GM12878 (cell line): Measurements from ENCODE around the gene MOGAT1. TPM values are rescaled to one million over a fixed set of nuclear protein-coding genes. Genes with fewer than 3 reads are reported as not detected.
A peak's percentile ranks its signal among the peaks of the same experiment; 100 is the strongest.

Experiments
- ATAC-seq: fragments of 200-7000 bp; cut with Tn5 transposase; 3 replicates; pipeline ENCODE4 v1.9.1; 2020; ENCODE audit warnings: mild to moderate bottlenecking, moderate library complexity
- BruUV-seq: library from RNA; stranded (reverse); fragments of 400-500 nt; replicated peaks from 2 replicates; lab custom pipeline; 2021; lab: Mats Ljungman, UMichigan
- CTCF ChIA-PET: fragments of 300-600 bp; sonication (Branson Sonifier 250); formaldehyde crosslinking; extraction: SDS; loops from one replicate; lab custom pipeline; 2021; ENCODE audit warnings: inconsistent platforms; lab: Yijun Ruan, JAX
- POLR2A ChIA-PET: fragments of 350-600 bp; formaldehyde crosslinking; extraction: SDS; loops from one replicate; lab custom pipeline; 2021; ENCODE audit warnings: inconsistent platforms; lab: Charles Lee
- RAD21 ChIA-PET: fragments of 300-600 bp; sonication (Branson Sonifier 250); formaldehyde crosslinking; loops from one replicate; lab custom pipeline; 2023; ENCODE audit warnings: antibody characterized with exemption; ENCODE audit not compliant: unreplicated experiment; lab: Charles Lee
- SMC1A ChIA-PET: fragments of 300-600 bp; sonication (Branson Sonifier 250); formaldehyde crosslinking; loops from one replicate; lab custom pipeline; 2023; ENCODE audit not compliant: unreplicated experiment, uncharacterized antibody; lab: Charles Lee
- DNase-seq: peaks from one replicate; pipeline ENCODE4 v3.0.0-alpha.2; 2011; ENCODE audit warnings: low read depth, low spot score
- FAIRE-seq: peaks from 3 replicates; lab custom pipeline; 2011; peaks lifted over from hg19 to GRCh38; lab: Jason Lieb, UNC
- H2AFZ ChIP-seq: 2 replicates; pipeline ENCODE4 v1.6.0; 2011; ENCODE audit warnings: low read depth, low read length, control low read depth; ENCODE audit not compliant: control insufficient read depth
- H3K27ac ChIP-seq: 2 replicates; pipeline ENCODE4 v1.5.1; 2011; ENCODE audit warnings: control low read depth; ENCODE audit not compliant: control insufficient read depth, insufficient read depth
- H3K27me3 ChIP-seq, 2 experiments: replicated peaks in 1 of 2; 2 replicates each; pipeline versions ENCODE4 v1.6.0 to v1.6.1; 2011; ENCODE audit warnings: low read length in 1 of 2; ENCODE audit not compliant: control insufficient read depth in 2 of 2, insufficient read depth in 2 of 2
- H3K36me3 ChIP-seq, 2 experiments: 2 replicates each; pipeline ENCODE4 v1.5.1; 2011; ENCODE audit warnings: low read length in 1 of 2; ENCODE audit not compliant: control insufficient read depth in 2 of 2, insufficient read depth in 2 of 2
- H3K4me1 ChIP-seq: 2 replicates; pipeline ENCODE4 v1.6.1; 2011; ENCODE audit warnings: mild to moderate bottlenecking, low read length, moderate library complexity, mixed read lengths; ENCODE audit not compliant: control insufficient read depth, insufficient read depth
- H3K4me2 ChIP-seq: 2 replicates; pipeline ENCODE4 v1.6.0; 2011; ENCODE audit warnings: control low read depth; ENCODE audit not compliant: control insufficient read depth, insufficient read depth
- H3K4me3 ChIP-seq: fragments of 200-600 bp; sonication (generic); 2 replicates; pipeline ENCODE4 v1.5.1; 2016
- H3K79me2 ChIP-seq: 2 replicates; pipeline ENCODE4 v1.6.0; 2011; ENCODE audit warnings: low read length; ENCODE audit not compliant: control insufficient read depth, insufficient read depth
- H3K9ac ChIP-seq: 2 replicates; pipeline ENCODE4 v1.8.0; 2011; ENCODE audit warnings: low read length, control low read depth, mixed read lengths; ENCODE audit not compliant: control insufficient read depth, insufficient read depth
- H3K9me3 ChIP-seq: replicated peaks from 3 replicates; pipeline ENCODE4 v1.5.1; 2011; ENCODE audit warnings: mild to moderate bottlenecking, low read length; ENCODE audit not compliant: control insufficient read depth, insufficient read depth
- H4K20me1 ChIP-seq: 2 replicates; pipeline ENCODE4 v1.6.0; 2011; ENCODE audit not compliant: control insufficient read depth, insufficient read depth
- ATF3 ChIP-seq: IDR thresholded peaks from 2 replicates; pipeline ENCODE4 v1.6.1; 2011; ENCODE audit warnings: low read depth, mild to moderate bottlenecking, low read length, moderate library complexity, borderline replicate concordance; ENCODE audit errors: extremely low read depth
- CEBPB ChIP-seq, 2 experiments: fragments of 150-350 bp in 1 of 2; IDR thresholded peaks; 2 replicates each; pipeline ENCODE4 v1.6.1; 2012 to 2014; ENCODE audit warnings: low read depth in 2 of 2, low read length in 2 of 2, borderline replicate concordance in 1 of 2, inconsistent platforms in 1 of 2
- CHD4 ChIP-seq: fragments of 200-600 bp; sonication (generic); IDR thresholded peaks from 2 replicates; pipeline ENCODE4 v1.6.1; 2016; ENCODE audit warnings: mild to moderate bottlenecking
- IKZF1 ChIP-seq: fragments of 450-650 bp; conservative IDR thresholded peaks from 2 replicates; pipeline ENCODE4 v1.6.1; 2017; ENCODE audit warnings: antibody characterized with exemption, mild to moderate bottlenecking
- RAD21 ChIP-seq: IDR thresholded peaks from 2 replicates; pipeline ENCODE4 v1.6.1; 2011; ENCODE audit warnings: mild to moderate bottlenecking, low read depth, low read length, moderate library complexity; ENCODE audit not compliant: insufficient read depth
- RCOR1 ChIP-seq: conservative IDR thresholded peaks from 2 replicates; pipeline ENCODE4 v1.6.1; 2012; ENCODE audit warnings: low read depth, low read length, improper control_type of control experiment
- RELB ChIP-seq: fragments of 450-650 bp; IDR thresholded peaks from 2 replicates; pipeline ENCODE4 v1.6.1; 2017; ENCODE audit warnings: low read depth, mild to moderate bottlenecking, moderate library complexity
- WGBS: methylation state at CpG from one replicate; pipeline ENCODE4 v1.1.6; 2016; ENCODE audit warnings: low lambda C conversion rate; ENCODE audit not compliant: insufficient replicate concordance, insufficient coverage; ENCODE audit errors: missing lambda C conversion rate; 5-methylcytosine and 5-hydroxymethylcytosine counted together
- in situ Hi-C: fragments of 300-500 bp; cut with MboI; formaldehyde crosslinking; loops from 9 replicates; pipeline ENCODE4 v1.14.3; 2018; ENCODE audit warnings: mixed read lengths
- intact Hi-C: fragments of 100-400 bp; cut with micrococcal nuclease; formaldehyde crosslinking; loops from one replicate; pipeline ENCODE4 v1.14.2; 2022; ENCODE audit not compliant: unreplicated experiment
- polyA plus RNA-seq, 11 experiments: library from polyadenylated mRNA; depleted of rRNA in 4 of 11; unstranded in 6 of 11; stranded (reverse) in 5 of 11; fragments of >200 nt; fragmentation: Nextera tagmentation in 4 of 11; fragmentation: Illumina TruSeq in 1 of 11; extraction: Ambion mirVana in 4 of 11; extraction: Trizol in 1 of 11; gene quantifications; 1 replicate in 1 of 11; 2 replicates in 10 of 11; pipeline versions ENCODE4 v1.2.1 to v1.2.3, GENCODE V29; 2011 to 2016; ENCODE audit warnings: inconsistent platforms in 2 of 11, missing spikeins in 2 of 11, low read depth in 1 of 11
- total RNA-seq, 4 experiments: library from RNA; depleted of rRNA in 3 of 4; stranded (reverse); fragments of >200 nt in 3 of 4; fragmentation: Illumina TruSeq in 1 of 4; extraction: Trizol in 1 of 4; gene quantifications; 2 replicates each; pipeline versions ENCODE4 v1.2.1 to v1.2.3, GENCODE V29; 2013 to 2021
- TF ChIP-seq, protein P1 (sequence below), 3 experiments: IDR thresholded peaks in 2 of 3; conservative IDR thresholded peaks in 1 of 3; 2 replicates each; pipeline ENCODE4 v1.5.1; 2011; ENCODE audit warnings: low read depth in 3 of 3, low read length in 3 of 3, mild to moderate bottlenecking in 3 of 3, control low read depth in 2 of 3, moderate library complexity in 2 of 3, inconsistent platforms in 1 of 3, mixed read lengths in 1 of 3; ENCODE audit not compliant: control insufficient read depth in 2 of 3, insufficient read depth in 1 of 3; ENCODE audit errors: extremely low read depth in 1 of 3

The MOGAT1 gene
- total and polyA plus RNA-seq, 10 of the 15 experiments (the other 5 are each of a cell fraction or from before 2014, with no cell fraction given), result not detected

DNA sequence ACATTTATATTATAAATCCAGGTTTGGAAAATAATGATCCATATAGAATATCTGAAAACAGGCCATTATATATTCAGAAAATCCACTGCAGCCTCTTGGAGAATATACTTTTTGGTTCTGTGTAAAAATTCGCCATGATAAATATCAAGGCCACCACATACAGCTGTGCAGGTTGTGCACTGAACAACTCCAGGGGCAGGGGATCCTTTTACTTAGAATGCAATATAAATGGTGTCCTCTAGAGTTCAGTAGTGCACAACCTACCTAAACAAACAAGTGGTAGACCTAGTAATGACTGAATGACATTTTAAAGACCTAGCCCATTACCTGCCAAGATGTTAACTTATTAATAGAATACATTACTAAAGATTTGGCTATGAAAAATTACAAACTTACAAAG is 22.4 kb downstream of the MOGAT1 start:
- Histone ChIP-seq H3K9me3 (no peaks in the 10 kb centered on the region), H3K4me1 (no peaks in the 10 kb centered on the region), H3K79me2 (no peaks in the 10 kb centered on the region), H4K20me1 (no peaks in the 10 kb centered on the region), H3K4me2 (no peak overlapping the region), H3K9ac (no peak overlapping the region), H3K36me3 (no peaks in the 10 kb centered on the region), H2AFZ (no peak overlapping the region), H3K27me3 (no peaks in the 10 kb centered on the region), H3K27ac (no peak overlapping the region), H3K4me3 (no peak overlapping the region)
- in situ Hi-C loops (loop anchor here (5.0 kb wide), 1 partner anchor 208 kb away; no protein-coding TSS in a partner anchor), intact Hi-C loops (loop anchor here (10.0 kb wide), 1 partner anchor 639 kb away; no protein-coding TSS in a partner anchor)
- no TSS peak for BruUV-seq
- no peak for DNase-seq
- ATAC-seq, result peak; percentile 66
- ChIA-PET POLR2A (no interaction called here), CTCF (interaction anchor here (1.9 to 2.0 kb wide), 2 partner anchors 209 to 245 kb away, joined by 7 to 10 read pairs; no protein-coding TSS in a partner anchor), RAD21 (no interaction called here), SMC1A (interaction anchor here (1.9 kb wide), 1 partner anchor 11 kb away, joined by 16 read pairs; no protein-coding TSS in a partner anchor)
- FAIRE-seq, result no peak
- TF ChIP-seq RAD21 (peak; percentile 35; the same call in 1 of the 2 replicates), CHD4 (no peak)
- TF ChIP-seq, protein P1, sequence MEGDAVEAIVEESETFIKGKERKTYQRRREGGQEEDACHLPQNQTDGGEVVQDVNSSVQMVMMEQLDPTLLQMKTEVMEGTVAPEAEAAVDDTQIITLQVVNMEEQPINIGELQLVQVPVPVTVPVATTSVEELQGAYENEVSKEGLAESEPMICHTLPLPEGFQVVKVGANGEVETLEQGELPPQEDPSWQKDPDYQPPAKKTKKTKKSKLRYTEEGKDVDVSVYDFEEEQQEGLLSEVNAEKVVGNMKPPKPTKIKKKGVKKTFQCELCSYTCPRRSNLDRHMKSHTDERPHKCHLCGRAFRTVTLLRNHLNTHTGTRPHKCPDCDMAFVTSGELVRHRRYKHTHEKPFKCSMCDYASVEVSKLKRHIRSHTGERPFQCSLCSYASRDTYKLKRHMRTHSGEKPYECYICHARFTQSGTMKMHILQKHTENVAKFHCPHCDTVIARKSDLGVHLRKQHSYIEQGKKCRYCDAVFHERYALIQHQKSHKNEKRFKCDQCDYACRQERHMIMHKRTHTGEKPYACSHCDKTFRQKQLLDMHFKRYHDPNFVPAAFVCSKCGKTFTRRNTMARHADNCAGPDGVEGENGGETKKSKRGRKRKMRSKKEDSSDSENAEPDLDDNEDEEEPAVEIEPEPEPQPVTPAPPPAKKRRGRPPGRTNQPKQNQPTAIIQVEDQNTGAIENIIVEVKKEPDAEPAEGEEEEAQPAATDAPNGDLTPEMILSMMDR (IDR thresholded peaks at IDR 0.05 in 2 of 3, conservative IDR thresholded peaks at IDR 0.05 in 1 of 3; ENCODE audit: control insufficient read depth in 2 of 3, extremely low read depth in 1 of 3, insufficient read depth in 1 of 3, low read depth in 3 of 3, low read length in 3 of 3), result peak; percentile 11 to 32 (median 14); a peak in 1 of 6 replicates
- 0% methylated on average over 1 of the region's 1 CpG for WGBS

DNA sequence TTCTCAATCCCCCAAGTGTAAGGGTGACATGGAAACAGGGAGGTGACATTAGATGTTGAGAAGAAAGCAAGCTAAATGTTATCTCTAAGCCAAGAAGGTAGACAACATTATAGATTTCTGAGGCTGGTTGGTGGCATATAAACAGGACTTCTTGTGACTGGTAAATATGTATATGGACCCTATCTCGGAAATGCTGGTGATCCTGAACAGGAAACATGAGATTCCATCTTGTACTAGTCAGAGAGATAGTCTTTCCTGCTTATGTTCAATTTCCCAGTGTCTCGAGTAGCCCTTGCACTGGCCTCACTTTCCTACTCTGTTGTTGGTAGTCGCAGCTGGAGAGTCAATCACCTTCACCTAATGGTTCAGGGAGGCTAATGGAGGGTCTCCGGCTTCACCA is 26.8 kb downstream of the MOGAT1 start:
- FAIRE-seq, result no peak
- no peak overlapping the region for H3K4me2 ChIP-seq
- H3K4me1 ChIP-seq, result no peaks in the 10 kb centered on the region
- in situ Hi-C loops, result no loop called here
- CTCF ChIA-PET, result interaction anchor here (1.2 to 2.5 kb wide), 3 partner anchors 7 to 241 kb away, joined by 3 to 22 read pairs (median 15); no protein-coding TSS in a partner anchor
- no peak overlapping the region for H3K4me3 ChIP-seq
- H3K27ac ChIP-seq, result no peak overlapping the region
- TF ChIP-seq IKZF1 (no peak), CEBPB (IDR thresholded peaks at IDR 0.05; ENCODE audit: borderline replicate concordance in 1 of 2, low read depth in 2 of 2, low read length in 2 of 2) (no peak), ATF3 (no peak), RELB (no peak), RCOR1 (no peak)
- no peak overlapping the region for H2AFZ ChIP-seq
- no peaks in the 10 kb centered on the region for H3K9me3 ChIP-seq
- WGBS, result 62% methylated on average over 4 of the region's 4 CpGs
- ATAC-seq, result no peak
- intact Hi-C loops, result loop anchor here (10.0 kb wide), 1 partner anchor 643 kb away; no protein-coding TSS in a partner anchor
- DNase-seq, result no peak
- no peaks in the 10 kb centered on the region for H4K20me1 ChIP-seq
- H3K79me2 ChIP-seq, result no peaks in the 10 kb centered on the region
- BruUV-seq, result no TSS peak
- SMC1A ChIA-PET, result interaction anchor here (0.8 kb wide), 1 partner anchor 99 kb away, joined by 3 read pairs; no protein-coding TSS in a partner anchor
- no peaks in the 10 kb centered on the region for H3K27me3 ChIP-seq
- RAD21 ChIA-PET, result no interaction called here
- H3K9ac ChIP-seq, result no peak overlapping the region
- POLR2A ChIA-PET, result no interaction called here
- H3K36me3 ChIP-seq, result no peaks in the 10 kb centered on the region
